KOPT-K1 (cell line): ENCODE data around the gene SFI1.
A peak's percentile ranks its signal among the peaks of the same experiment; 100 is the strongest.
"Not testable (repeated sequence)": the region's sequence is repeated elsewhere in the genome, so short reads cannot be mapped to it uniquely, and the experiment has no call there.

Experiments used
- H3K27ac ChIP-seq: fragments of 200-600 bp; sonication (generic); 2 replicates; pipeline ENCODE4 v1.5.1; 2016; ENCODE audit warnings: antibody characterized with exemption, mild to moderate bottlenecking, low read depth, low read length; ENCODE audit not compliant: poor library complexity, severe bottlenecking
- H3K36me3 ChIP-seq: fragments of 200-600 bp; sonication (generic); 2 replicates; pipeline ENCODE4 v1.5.1; 2017; ENCODE audit warnings: antibody characterized with exemption, mild to moderate bottlenecking, low read length, moderate library complexity; ENCODE audit not compliant: insufficient read depth
- H3K9me3 ChIP-seq: fragments of 200-600 bp; sonication (generic); 2 replicates; pipeline ENCODE4 v1.5.1; 2017; ENCODE audit warnings: antibody characterized with exemption, low read length, mild to moderate bottlenecking; ENCODE audit not compliant: insufficient read depth, poor library complexity, severe bottlenecking

SFI1 gene, protein sequence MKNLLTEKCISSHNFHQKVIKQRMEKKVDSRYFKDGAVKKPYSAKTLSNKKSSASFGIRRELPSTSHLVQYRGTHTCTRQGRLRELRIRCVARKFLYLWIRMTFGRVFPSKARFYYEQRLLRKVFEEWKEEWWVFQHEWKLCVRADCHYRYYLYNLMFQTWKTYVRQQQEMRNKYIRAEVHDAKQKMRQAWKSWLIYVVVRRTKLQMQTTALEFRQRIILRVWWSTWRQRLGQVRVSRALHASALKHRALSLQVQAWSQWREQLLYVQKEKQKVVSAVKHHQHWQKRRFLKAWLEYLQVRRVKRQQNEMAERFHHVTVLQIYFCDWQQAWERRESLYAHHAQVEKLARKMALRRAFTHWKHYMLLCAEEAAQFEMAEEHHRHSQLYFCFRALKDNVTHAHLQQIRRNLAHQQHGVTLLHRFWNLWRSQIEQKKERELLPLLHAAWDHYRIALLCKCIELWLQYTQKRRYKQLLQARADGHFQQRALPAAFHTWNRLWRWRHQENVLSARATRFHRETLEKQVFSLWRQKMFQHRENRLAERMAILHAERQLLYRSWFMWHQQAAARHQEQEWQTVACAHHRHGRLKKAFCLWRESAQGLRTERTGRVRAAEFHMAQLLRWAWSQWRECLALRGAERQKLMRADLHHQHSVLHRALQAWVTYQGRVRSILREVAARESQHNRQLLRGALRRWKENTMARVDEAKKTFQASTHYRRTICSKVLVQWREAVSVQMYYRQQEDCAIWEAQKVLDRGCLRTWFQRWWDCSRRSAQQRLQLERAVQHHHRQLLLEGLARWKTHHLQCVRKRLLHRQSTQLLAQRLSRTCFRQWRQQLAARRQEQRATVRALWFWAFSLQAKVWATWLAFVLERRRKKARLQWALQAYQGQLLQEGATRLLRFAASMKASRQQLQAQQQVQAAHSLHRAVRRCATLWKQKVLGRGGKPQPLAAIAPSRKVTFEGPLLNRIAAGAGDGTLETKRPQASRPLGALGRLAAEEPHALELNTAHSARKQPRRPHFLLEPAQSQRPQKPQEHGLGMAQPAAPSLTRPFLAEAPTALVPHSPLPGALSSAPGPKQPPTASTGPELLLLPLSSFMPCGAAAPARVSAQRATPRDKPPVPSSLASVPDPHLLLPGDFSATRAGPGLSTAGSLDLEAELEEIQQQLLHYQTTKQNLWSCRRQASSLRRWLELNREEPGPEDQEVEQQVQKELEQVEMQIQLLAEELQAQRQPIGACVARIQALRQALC

DNA sequence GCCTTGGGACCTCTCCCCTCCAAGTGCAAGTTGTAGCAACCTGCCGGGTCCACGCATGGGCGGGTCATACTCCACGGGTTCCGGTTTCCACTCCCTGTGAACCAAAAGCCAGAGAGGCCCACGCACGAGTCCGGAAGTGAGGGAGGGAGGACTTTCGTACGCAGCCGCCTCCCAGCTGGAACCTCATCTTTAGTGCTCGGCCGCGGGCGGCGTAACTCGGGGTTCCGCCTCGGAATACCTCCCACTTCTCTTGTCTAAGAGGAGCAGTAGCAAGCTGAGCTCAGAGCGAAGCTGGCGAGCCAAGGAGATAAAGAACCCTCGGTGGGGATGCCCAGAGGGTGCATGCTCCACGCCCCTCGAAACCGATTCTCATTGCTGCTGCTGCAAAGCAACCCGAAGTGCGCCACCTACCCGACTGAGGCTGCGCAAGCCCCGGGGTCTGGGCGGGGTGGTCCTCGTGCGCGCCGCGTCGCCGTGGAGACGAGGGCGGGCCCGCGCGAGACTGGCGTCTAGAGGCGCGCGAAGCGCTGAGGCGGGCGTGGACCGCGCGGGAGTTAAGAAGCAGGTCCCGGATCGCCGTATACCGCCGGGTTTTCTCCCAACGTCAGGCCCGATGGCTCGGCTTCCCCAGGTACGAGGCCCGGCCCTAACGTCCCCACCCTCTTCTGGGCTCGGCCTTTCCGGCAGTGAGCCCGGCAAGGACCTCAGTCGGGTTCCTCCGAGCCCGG lies at the start of gene SFI1:
Gene SFI1, plus strand, starts transcription at position 530 of the 728 bp plus-strand sequence. CDS start 11,749 bp downstream, outside the sequence.
- Histone ChIP-seq H3K9me3 (no peaks in the 10 kb centered on the region), H3K27ac (peak within 1 kb of the TSS; percentile 91), H3K36me3 (peaks cover 22% of the 10 kb centered on the region; the same call in 1 of the 2 replicates)

DNA sequence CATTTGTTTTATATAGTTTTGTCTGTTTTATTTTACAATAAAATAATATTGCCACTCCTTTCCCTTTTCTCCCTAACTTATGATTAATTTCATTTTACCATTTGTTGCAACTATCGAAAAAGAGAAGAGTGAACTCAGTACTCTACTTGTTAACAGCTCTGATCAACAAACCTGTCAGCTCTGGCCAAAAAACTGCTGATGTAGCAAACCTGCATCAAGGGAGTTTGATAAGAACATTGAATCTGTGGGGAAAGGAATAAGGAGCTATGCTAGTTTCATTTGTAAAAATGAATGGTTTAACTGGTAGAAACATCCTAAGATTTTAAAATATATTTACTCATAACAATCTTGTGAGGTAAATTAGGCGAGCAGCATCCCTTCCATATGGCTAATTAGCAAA lies 49.6 kb upstream of the SFI1 start:
- Histone ChIP-seq H3K9me3 (no peaks in the 10 kb centered on the region), H3K36me3 (peaks cover 93% of the 10 kb centered on the region), H3K27ac (no peak overlapping the region)

DNA sequence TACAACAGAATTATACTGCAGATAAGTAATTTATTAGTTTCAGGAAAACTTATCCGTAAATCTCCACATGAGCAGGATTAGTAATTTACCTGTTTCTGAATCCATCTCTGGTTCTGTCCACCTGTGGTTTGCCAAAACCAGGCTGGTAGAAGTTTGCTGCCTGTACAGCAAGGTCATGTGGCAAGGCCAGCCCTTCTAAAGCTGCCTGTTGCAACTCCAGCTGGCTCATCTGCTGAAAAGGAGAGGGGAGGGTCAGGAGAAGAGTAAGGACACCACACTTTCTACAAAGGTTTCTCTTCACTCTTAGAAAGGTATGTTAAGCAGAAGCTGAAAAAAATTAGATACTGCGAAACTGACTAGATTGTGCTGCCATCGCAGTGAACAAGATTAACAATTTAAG lies 49.0 kb upstream of the SFI1 start:
- H3K36me3 ChIP-seq = peaks cover 93% of the 10 kb centered on the region

DNA sequence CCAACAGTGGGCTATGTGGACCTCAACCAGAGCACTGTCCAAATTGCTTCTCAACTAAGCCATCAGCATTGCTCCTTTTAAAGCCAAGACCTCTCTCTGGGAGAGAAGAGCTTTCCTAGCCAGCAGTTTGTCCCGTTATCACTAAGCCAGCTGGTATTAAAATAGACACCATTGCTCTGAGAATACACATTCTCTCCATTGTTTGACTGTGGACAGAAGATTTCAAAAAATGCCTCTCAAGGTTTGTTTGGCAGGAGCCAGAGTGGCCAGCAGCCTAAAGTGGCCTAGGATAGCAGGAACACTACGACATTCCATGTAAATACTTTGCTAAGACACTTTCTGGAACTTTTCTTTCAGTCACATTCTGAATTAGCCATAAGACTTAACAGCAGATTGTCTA lies 48.0 kb upstream of the SFI1 start:
- Histone ChIP-seq H3K9me3 (no peaks in the 10 kb centered on the region), H3K27ac (no peak overlapping the region), H3K36me3 (peaks cover 93% of the 10 kb centered on the region)

More for the DNA sequence above, 49.0 kb upstream of the SFI1 start:
- no peaks in the 10 kb centered on the region for H3K9me3 ChIP-seq
- H3K27ac ChIP-seq = no peak overlapping the region

- no peaks in the 10 kb centered on the region for H3K9me3 ChIP-seq
- peaks cover 93% of the 10 kb centered on the region for H3K36me3 ChIP-seq
- no peak overlapping the region for H3K27ac ChIP-seq
These were observed 46.8 kb upstream of the SFI1 start for GRCh38 chr22:31449506-31449905.

DNA sequence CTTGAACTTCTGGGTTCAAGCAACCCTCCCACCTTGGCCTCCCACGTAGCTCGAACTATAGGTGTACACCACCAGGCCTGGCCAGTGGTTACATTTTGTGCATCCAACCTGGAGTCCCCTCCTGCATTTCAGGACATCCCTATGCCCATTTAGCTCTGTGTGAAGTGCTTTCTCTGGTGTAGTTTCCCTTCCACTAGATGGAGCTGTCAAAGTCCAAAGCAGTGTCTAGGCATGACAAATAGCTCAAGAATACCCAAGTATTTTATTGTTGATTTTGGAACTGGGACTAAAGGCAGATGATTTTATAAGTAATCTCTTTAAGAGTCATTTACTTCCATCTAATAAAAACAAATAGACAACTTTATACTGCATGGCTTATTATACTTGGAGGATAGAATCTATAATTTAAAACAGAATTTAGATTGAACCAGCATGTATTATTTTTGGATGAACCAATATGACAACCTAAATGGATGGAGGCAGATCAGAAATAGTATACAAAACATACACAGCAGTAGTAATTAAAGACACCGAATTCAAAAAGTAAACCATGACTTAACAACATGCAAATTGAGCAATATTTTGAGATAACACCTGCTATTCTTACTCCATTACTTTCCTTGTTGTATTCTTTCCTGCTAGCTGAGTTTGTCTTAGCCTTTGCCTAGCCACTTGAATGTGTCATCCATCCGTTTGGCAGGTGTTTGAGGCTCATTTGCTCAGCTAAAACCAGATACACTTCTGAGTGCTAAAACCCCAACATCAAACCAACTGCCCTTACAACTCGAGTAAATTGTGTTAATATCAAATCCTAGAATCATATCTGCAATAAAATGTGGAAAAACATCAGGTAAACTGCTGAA lies 44.4 kb upstream of the SFI1 start:
- H3K9me3 ChIP-seq = no peaks in the 10 kb centered on the region
- no peak overlapping the region for H3K27ac ChIP-seq
- peaks cover 91% of the 10 kb centered on the region for H3K36me3 ChIP-seq

DNA sequence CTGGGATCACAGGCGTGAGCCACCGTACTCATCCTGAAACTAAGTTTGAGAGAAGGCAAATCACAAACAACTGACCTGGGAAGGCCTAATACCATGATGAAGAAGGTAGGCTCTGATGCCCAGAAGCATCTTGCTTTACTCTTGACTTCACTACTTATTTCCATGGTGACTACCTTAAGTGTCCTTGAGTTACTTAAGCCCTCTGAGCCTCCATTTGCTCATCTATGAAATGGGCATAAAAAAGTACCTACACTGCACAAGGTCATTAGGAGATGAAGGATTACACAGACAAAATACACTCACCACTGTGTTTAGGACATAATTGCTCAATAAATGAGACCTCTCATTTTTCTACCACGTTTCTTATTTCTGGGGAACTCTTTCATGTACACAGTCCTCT lies 34.6 kb upstream of the SFI1 start:
- H3K27ac ChIP-seq = no peak overlapping the region
- H3K9me3 ChIP-seq = no peaks in the 10 kb centered on the region
- peaks cover 95% of the 10 kb centered on the region for H3K36me3 ChIP-seq

DNA sequence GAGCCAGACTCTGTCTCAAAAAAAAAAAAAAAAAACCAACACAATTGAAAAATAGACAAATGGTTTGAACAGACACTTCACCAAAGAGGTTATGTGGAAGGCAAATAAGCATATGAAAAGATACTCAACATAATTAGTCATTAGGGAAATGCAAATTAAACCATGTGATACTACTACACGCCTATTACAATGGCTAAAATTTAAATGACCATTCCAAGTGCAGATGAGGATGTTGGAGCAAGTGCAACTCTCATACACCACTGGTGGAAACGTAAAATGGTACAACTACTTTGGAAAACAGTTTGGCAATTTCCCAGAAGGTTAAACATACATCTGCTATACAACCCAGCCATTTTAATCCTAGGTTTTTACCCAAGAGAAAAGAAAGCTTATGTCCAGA lies 31.0 kb upstream of the SFI1 start:
- H3K36me3 ChIP-seq = peaks cover 93% of the 10 kb centered on the region

GRCh38 chr22:31474743-31475142 lies 21.6 kb upstream of the SFI1 start:
- H3K9me3 ChIP-seq = no peaks in the 10 kb centered on the region
- peaks cover 78% of the 10 kb centered on the region for H3K36me3 ChIP-seq

More for the DNA sequence above, 31.0 kb upstream of the SFI1 start:
- no peak overlapping the region for H3K27ac ChIP-seq
- H3K9me3 ChIP-seq = no peaks in the 10 kb centered on the region

GRCh38 chr22:31475800-31476199 lies 20.5 kb upstream of the SFI1 start:
- peaks cover 80% of the 10 kb centered on the region for H3K36me3 ChIP-seq
- no peak overlapping the region for H3K27ac ChIP-seq
- no peaks in the 10 kb centered on the region for H3K9me3 ChIP-seq

More at GRCh38 chr22:31474743-31475142, 21.6 kb upstream of the SFI1 start:
- H3K27ac ChIP-seq = no peak overlapping the region

- Histone ChIP-seq H3K9me3 (no peaks in the 10 kb centered on the region), H3K36me3 (peaks cover 80% of the 10 kb centered on the region), H3K27ac (no peak overlapping the region)
These were observed 19.0 kb upstream of the SFI1 start for GRCh38 chr22:31477329-31477728.

- Histone ChIP-seq H3K9me3 (no peaks in the 10 kb centered on the region), H3K36me3 (peaks cover 96% of the 10 kb centered on the region), H3K27ac (no peak overlapping the region)
These were observed 15.2 kb upstream of the SFI1 start for GRCh38 chr22:31481129-31481528.

DNA sequence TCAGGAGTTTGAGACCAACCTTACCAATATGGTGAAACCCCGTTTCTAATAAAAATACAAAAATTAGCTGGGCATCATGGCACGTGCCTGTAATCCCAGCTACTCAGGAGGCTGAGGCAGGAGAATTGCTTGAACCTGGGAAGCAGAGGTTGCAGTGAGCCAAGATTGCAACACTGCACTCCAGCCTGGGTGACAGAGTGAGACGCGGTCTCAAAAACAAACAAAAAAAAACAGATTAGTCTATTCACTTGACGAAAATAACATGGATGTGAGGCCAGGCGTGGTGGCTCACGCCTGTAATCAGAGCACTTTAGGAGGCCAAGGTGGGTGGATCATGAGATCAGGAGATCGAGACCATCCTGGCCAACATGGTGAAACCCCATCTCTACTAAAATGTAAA lies 13.9 kb upstream of the SFI1 start:
- not testable (repeated sequence) for H3K27ac ChIP-seq, H3K9me3 ChIP-seq
- peaks cover 95% of the 10 kb centered on the region for H3K36me3 ChIP-seq
